ENCODE measurements around the gene INPP5D. TPM values are rescaled to one million over a fixed set of nuclear protein-coding genes. Genes with fewer than 3 reads are reported as not detected.
A peak's percentile ranks its signal among the peaks of the same experiment; 100 is the strongest.

The INPP5D gene
- total RNA-seq, 1 donor from 2014 or later, result 275 TPM

DNA sequence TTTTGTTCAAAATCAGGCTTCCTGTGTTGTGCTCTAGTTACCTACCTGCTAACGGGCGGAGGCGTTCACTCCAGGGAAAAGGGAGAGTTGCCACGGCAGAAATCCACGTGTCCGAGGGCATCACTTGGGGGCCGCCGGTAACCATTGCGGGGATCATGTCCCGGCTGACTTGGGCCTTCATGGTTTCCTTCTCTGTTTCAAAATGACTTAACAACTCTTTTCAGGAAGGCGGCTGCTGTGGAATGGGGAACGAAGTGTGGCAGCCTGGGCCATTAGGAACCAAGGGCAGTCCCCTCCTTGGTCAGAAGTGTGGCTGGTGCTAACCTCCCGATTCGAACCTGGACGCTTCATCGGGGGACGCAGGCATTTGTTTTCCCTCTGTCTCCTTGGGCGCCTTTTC lies 56.8 kb downstream of the INPP5D start:
- H3K36me3 Mint-ChIP-seq (ENCODE audit: low read depth), result peaks cover 72% of the 10 kb centered on the region
- no peak overlapping the region for H3K4me3 Mint-ChIP-seq
- ChIA-PET CTCF (no interaction called here), POLR2A (no interaction called here)
- H3K27me3 Mint-ChIP-seq, result no peaks in the 10 kb centered on the region
- peaks cover 70% of the 10 kb centered on the region for H3K4me1 Mint-ChIP-seq
- ATAC-seq (ENCODE audit: low read depth) (no peak), DNase-seq (no peak)
- intact Hi-C loops (cut with micrococcal nuclease), result no loop called here
- H3K27ac Mint-ChIP-seq, result peak overlapping the region; percentile 18
- TF ChIP-seq, protein P1, sequence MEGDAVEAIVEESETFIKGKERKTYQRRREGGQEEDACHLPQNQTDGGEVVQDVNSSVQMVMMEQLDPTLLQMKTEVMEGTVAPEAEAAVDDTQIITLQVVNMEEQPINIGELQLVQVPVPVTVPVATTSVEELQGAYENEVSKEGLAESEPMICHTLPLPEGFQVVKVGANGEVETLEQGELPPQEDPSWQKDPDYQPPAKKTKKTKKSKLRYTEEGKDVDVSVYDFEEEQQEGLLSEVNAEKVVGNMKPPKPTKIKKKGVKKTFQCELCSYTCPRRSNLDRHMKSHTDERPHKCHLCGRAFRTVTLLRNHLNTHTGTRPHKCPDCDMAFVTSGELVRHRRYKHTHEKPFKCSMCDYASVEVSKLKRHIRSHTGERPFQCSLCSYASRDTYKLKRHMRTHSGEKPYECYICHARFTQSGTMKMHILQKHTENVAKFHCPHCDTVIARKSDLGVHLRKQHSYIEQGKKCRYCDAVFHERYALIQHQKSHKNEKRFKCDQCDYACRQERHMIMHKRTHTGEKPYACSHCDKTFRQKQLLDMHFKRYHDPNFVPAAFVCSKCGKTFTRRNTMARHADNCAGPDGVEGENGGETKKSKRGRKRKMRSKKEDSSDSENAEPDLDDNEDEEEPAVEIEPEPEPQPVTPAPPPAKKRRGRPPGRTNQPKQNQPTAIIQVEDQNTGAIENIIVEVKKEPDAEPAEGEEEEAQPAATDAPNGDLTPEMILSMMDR (IDR thresholded peaks at IDR 0.05), result no peak
- no peaks in the 10 kb centered on the region for H3K9me3 Mint-ChIP-seq

DNA sequence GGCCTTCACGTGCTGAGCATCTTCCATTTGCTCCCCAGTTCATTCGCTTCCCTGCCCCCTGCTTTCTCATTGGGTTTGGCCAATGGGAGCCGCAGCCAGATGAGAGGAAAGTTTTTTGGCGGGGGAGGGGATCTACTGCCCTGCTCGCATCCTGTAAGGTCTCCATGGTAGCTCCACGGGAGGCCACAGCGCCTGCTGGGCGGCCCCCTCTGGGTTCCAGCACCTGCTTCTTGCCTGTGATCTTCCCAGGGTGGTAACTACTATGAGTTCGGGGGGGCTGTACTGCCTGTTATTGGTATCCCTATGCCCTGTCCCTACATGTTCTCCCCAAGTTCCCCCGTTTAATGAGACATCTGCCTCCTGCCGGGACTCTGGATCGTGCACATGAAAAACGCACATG lies 57.2 kb downstream of the INPP5D start:
- no peak for ATAC-seq (ENCODE audit: low read depth)
- no peak for DNase-seq
- peaks cover 73% of the 10 kb centered on the region for H3K4me1 Mint-ChIP-seq
- TF ChIP-seq, protein P1 (IDR thresholded peaks at IDR 0.05), result no peak
- intact Hi-C loops (cut with micrococcal nuclease), result no loop called here
- ChIA-PET CTCF (no interaction called here), POLR2A (no interaction called here)
- H3K4me3 Mint-ChIP-seq, result no peak overlapping the region
- H3K36me3 Mint-ChIP-seq (ENCODE audit: low read depth), result peaks cover 74% of the 10 kb centered on the region
- peak overlapping the region; percentile 69 for H3K27ac Mint-ChIP-seq
- H3K27me3 Mint-ChIP-seq, result no peaks in the 10 kb centered on the region
- H3K9me3 Mint-ChIP-seq, result no peaks in the 10 kb centered on the region

DNA sequence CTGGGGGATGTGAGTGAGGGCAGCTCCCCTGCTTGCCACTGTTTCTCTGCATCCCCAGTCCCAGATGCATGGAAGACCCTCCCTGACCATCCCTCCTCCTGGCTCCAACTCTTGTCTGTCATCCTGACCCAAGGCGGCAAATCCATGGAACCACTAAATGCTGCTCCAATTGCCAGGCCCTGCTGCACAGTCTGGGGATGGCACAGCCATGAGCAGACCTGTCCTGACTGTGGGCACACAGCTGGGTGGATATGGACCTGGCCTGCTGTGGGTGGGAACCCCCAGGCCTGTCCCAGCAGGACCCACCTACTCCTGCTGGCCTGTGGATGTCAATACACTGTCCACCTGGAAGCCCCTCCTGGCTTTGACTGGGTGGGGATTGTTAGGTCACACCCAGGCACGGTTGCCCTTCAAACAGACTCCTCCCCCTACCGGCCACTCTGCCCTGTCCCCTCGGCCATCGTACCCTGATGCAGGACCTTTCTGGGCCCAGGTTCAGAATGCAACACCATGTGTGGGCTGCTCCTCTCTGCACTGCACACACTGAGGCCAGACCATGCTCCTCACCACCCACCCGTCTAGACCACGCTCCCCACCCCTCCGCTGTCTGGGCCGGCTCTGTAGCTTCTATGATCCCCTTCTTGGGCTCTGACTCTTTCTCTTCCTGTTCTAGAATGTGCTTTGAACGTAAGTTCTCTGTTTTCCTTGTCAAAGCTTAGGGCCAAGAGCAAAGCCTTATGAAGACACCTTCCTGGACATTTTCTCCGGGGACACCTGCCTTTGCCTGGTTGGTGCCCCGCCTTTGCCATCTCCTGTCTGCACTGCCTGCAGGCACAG lies 57.9 kb downstream of the INPP5D start:
- H3K9me3 Mint-ChIP-seq, result no peaks in the 10 kb centered on the region
- TF ChIP-seq, protein P1 (IDR thresholded peaks at IDR 0.05), result no peak
- ATAC-seq (ENCODE audit: low read depth), result peak; percentile 20

DNA sequence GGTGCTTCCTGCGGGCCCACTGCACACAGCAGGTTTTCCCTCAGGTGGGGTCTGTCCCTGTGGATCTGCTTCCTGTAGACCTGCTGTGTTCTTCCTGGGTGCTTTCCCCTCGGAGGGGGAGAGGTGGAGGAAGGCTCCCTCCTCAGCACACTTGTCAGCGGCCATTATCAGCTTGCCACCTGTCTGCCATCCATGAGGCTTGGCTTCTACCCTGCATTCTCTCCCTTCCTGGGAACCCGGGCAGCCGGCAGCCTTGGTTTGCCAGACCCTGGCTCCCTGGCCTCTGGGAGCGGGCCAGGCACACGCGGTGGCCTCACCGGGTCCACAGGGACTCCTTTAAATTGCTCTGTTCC lies 58.5 kb downstream of the INPP5D start:
- ChIA-PET POLR2A (interaction anchor here (0.6 to 0.7 kb wide), 3 partner anchors 24 to 1179 kb away, joined by 3 to 6 read pairs (median 3); no protein-coding TSS in a partner anchor), CTCF (no interaction called here)
- Mint-ChIP-seq H3K27ac (peak overlapping the region; percentile 69), H3K4me1 (peaks cover 71% of the 10 kb centered on the region), H3K9me3 (no peaks in the 10 kb centered on the region), H3K36me3 (ENCODE audit: low read depth) (peaks cover 77% of the 10 kb centered on the region), H3K4me3 (no peak overlapping the region), H3K27me3 (no peaks in the 10 kb centered on the region)
- ATAC-seq (ENCODE audit: low read depth) (no peak), DNase-seq (no peak)
- TF ChIP-seq, protein P1 (IDR thresholded peaks at IDR 0.05), result no peak
- intact Hi-C loops (cut with micrococcal nuclease), result no loop called here

More for the DNA sequence above, 57.9 kb downstream of the INPP5D start:
- intact Hi-C loops (cut with micrococcal nuclease), result no loop called here
- Mint-ChIP-seq H3K4me1 (peaks cover 72% of the 10 kb centered on the region), H3K27ac (peak overlapping the region; percentile 69), H3K36me3 (ENCODE audit: low read depth) (peaks cover 76% of the 10 kb centered on the region), H3K4me3 (no peak overlapping the region), H3K27me3 (no peaks in the 10 kb centered on the region)
- POLR2A ChIA-PET, result interaction anchor here (0.6 to 0.7 kb wide), 2 partner anchors 25 to 36 kb away, joined by 3 read pairs; no protein-coding TSS in a partner anchor
- DNase-seq, result no peak
- CTCF ChIA-PET, result no interaction called here

DNA sequence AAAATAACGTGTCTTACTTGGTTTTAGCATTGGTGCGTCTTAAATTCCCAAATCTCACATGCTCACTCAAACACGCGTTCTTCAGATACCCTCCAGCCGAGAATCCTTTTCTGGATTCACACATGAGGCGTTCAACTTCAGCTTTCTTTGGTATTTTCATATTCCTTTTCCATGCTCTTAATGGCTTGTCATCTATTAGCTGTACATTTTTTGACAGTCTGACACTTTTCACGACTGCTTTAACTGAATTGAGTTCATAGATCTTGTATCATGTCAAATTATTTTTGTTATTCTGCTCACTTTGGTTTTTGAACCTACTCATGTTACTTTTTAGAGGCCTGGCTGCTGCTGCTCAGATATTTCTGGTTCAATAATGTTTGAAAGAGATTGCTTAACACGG lies 59.0 kb downstream of the INPP5D start:
- no peak overlapping the region for H3K4me3 Mint-ChIP-seq
- ChIA-PET CTCF (no interaction called here), POLR2A (interaction anchor here (0.6 kb wide), 2 partner anchors 24 to 1179 kb away, joined by 3 to 6 read pairs; no protein-coding TSS in a partner anchor)
- peaks cover 70% of the 10 kb centered on the region for H3K4me1 Mint-ChIP-seq
- no peaks in the 10 kb centered on the region for H3K9me3 Mint-ChIP-seq
- ATAC-seq (ENCODE audit: low read depth) (no peak), DNase-seq (no peak)
- H3K27me3 Mint-ChIP-seq, result no peaks in the 10 kb centered on the region
- TF ChIP-seq, protein P1 (IDR thresholded peaks at IDR 0.05), result no peak
- H3K27ac Mint-ChIP-seq, result peak overlapping the region; percentile 69
- H3K36me3 Mint-ChIP-seq (ENCODE audit: low read depth), result peaks cover 76% of the 10 kb centered on the region
- intact Hi-C loops (cut with micrococcal nuclease), result no loop called here
